ENCODE results near the gene MOV10. TPM values are rescaled to one million over a fixed set of nuclear protein-coding genes. Genes with fewer than 3 reads are reported as not detected.
"Not testable (repeated sequence)": the region's sequence is repeated elsewhere in the genome, so short reads cannot be mapped to it uniquely, and the experiment has no call there.

The MOV10 gene
- total RNA-seq, 2 donors from 2014 or later: 76.8 to 80.8 TPM

DNA sequence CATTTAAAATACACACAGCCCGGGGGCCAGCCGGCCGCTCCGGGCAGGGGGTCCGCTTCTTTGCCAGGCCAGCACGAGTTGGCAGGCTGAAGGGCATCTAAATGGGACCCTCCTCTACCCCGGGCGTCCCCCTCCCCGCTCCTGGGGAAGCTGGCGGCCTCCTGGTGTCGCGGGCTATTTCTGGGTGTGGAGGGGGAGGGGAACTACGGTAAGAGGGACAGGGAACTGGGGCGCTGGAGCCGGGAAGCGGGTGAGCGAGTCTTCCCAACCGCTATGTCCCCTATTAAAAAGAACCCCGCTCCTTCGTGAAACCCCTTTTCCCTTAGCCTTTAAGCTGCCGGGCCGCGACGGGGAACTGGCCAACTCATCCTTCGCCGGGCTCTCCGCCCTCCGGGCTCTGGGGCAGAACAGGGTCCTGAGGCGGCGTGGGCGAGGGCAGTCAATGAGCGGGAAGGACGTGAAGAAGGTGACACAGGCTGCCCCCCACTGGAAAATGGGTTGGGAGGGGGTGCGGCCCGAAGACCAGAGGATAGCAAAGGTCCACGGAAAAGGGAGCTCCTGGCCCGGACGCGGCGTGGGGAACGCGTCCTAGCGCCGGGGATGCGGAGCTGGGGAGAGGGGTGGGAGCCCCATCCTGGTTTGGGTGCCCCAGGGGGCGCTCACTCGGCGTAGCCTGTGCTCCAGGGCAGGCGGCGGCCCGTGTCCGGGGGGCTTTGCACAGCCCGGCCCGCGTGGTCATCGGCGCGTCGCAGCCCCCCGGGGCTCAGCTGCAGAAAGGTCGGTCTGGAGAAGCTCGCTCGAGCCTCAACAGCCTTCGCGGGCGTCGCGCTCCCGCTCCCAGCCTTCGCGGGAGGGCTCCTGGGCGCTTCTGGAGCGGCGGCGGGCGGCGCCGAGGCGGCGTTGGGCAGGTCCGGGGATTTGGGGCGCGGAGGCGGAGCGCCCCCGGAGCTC lies 40.1 kb downstream of the MOV10 start:
- no peaks in the 10 kb centered on the region for H3K36me3 Mint-ChIP-seq (ENCODE audit: insufficient read depth in 2 of 2)
- DNase-seq (peak; percentile 36 to 40), ATAC-seq (replicated peaks in 1 of 2) (peak; percentile 1 to 4)
- peaks cover 41% of the 10 kb centered on the region for H3K27me3 Mint-ChIP-seq (ENCODE audit: low read depth)
- peak overlapping the region; percentile 78 to 90 for H3K4me3 Mint-ChIP-seq
- no peak overlapping the region for H3K27ac Mint-ChIP-seq
- H3K9me3 Mint-ChIP-seq: no peaks in the 10 kb centered on the region
- peaks cover 37% of the 10 kb centered on the region for H3K4me1 Mint-ChIP-seq (ENCODE audit: low read depth)

- DNase-seq (peak; percentile 98 to 99), ATAC-seq (replicated peaks in 1 of 2) (peak; percentile 87 to 88)
- peaks cover 28% of the 10 kb centered on the region for H3K4me1 Mint-ChIP-seq (ENCODE audit: low read depth)
- H3K27me3 Mint-ChIP-seq (ENCODE audit: low read depth): peaks cover 50% of the 10 kb centered on the region
- no peak within 1 kb of the TSS for H3K27ac Mint-ChIP-seq
- no peaks in the 10 kb centered on the region for H3K9me3 Mint-ChIP-seq
- H3K36me3 Mint-ChIP-seq (ENCODE audit: insufficient read depth in 2 of 2): no peaks in the 10 kb centered on the region
- peak within 1 kb of the TSS; percentile 87 to 90 for H3K4me3 Mint-ChIP-seq
Observed at GRCh38 chr1:112715264-112716053, 41.0 kb downstream of the MOV10 start, which contains the start of gene PPM1J. PPM1J (minus strand) TSS chr1:112715332; CDS start chr1:112715301, 31 bp downstream.

DNA sequence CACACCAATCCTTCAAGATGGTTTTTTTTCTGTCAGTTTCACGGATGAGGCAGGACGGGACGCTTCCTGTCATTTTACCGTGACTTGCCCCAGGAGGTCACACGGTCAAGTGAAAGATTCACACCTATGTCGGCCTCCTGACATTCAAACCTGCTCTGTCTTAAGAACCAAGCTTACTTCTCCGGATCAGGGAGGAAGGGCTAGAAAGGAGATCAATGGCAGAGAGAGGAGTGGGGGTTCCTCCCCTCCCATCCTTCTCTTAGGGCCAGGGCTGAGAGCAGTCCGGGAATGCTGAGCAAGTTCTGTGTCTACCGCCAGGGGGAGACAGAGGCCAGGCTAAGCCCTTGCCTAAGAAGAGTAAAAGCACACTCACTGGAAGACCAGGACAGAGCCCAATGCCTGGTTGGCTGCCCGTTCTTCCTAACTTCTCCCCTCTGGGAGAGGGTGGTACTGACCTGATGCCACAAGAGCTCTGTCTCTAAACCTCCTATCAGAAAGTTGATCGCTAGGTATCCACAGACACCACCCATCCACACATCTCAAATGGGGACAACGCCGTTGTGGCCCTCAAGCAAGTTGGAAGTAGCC lies 41.8 kb downstream of the MOV10 start:
- no peak overlapping the region for H3K27ac Mint-ChIP-seq
- H3K4me3 Mint-ChIP-seq: peak overlapping the region; percentile 82 to 87
- DNase-seq: peak; percentile 80 to 84
- H3K9me3 Mint-ChIP-seq: no peaks in the 10 kb centered on the region
- peaks cover 27% of the 10 kb centered on the region for H3K4me1 Mint-ChIP-seq (ENCODE audit: low read depth)
- H3K36me3 Mint-ChIP-seq (ENCODE audit: insufficient read depth in 2 of 2): no peaks in the 10 kb centered on the region
- peaks cover 53% of the 10 kb centered on the region for H3K27me3 Mint-ChIP-seq (ENCODE audit: low read depth)
- peak; percentile 30 to 47 for ATAC-seq (replicated peaks in 1 of 2)

GRCh38 chr1:112717263-112717873 lies 42.9 kb downstream of the MOV10 start:
- DNase-seq (no peak), ATAC-seq (replicated peaks in 1 of 2) (no peak)
- peaks cover 53% of the 10 kb centered on the region for H3K27me3 Mint-ChIP-seq (ENCODE audit: low read depth)
- H3K36me3 Mint-ChIP-seq (ENCODE audit: insufficient read depth in 2 of 2): no peaks in the 10 kb centered on the region
- H3K4me1 Mint-ChIP-seq (ENCODE audit: low read depth): peaks cover 27% of the 10 kb centered on the region
- no peaks in the 10 kb centered on the region for H3K9me3 Mint-ChIP-seq
- H3K4me3 Mint-ChIP-seq: no peak overlapping the region
- no peak overlapping the region for H3K27ac Mint-ChIP-seq

GRCh38 chr1:112718691-112719418 lies 44.4 kb downstream of the MOV10 start:
- peaks cover 40% of the 10 kb centered on the region for H3K4me1 Mint-ChIP-seq (ENCODE audit: low read depth)
- no peaks in the 10 kb centered on the region for H3K36me3 Mint-ChIP-seq (ENCODE audit: insufficient read depth in 2 of 2)
- H3K4me3 Mint-ChIP-seq: peak overlapping the region; percentile 70 to 72
- DNase-seq: peak; percentile 83 to 88
- no peaks in the 10 kb centered on the region for H3K9me3 Mint-ChIP-seq
- peak; percentile 35 to 43 for ATAC-seq (replicated peaks in 1 of 2)
- H3K27ac Mint-ChIP-seq: no peak overlapping the region
- peaks cover 46% of the 10 kb centered on the region for H3K27me3 Mint-ChIP-seq (ENCODE audit: low read depth)

GRCh38 chr1:112719706-112720105 lies 45.2 kb downstream of the MOV10 start:
- Mint-ChIP-seq H3K4me3 (no peak overlapping the region), H3K27ac (no peak overlapping the region), H3K27me3 (ENCODE audit: low read depth) (peaks cover 38% of the 10 kb centered on the region), H3K9me3 (no peaks in the 10 kb centered on the region), H3K4me1 (ENCODE audit: low read depth) (peaks cover 40% of the 10 kb centered on the region), H3K36me3 (ENCODE audit: insufficient read depth in 2 of 2) (no peaks in the 10 kb centered on the region)
- ATAC-seq (replicated peaks in 1 of 2): no peak
- no peak for DNase-seq

- peaks cover 36% of the 10 kb centered on the region for H3K4me1 Mint-ChIP-seq (ENCODE audit: low read depth)
- peaks cover 37% of the 10 kb centered on the region for H3K27me3 Mint-ChIP-seq (ENCODE audit: low read depth)
- H3K9me3 Mint-ChIP-seq: no peaks in the 10 kb centered on the region
- DNase-seq: no peak
- H3K27ac Mint-ChIP-seq: no peak overlapping the region
- ATAC-seq (replicated peaks in 1 of 2): no peak
- no peaks in the 10 kb centered on the region for H3K36me3 Mint-ChIP-seq (ENCODE audit: insufficient read depth in 2 of 2)
- H3K4me3 Mint-ChIP-seq: no peak overlapping the region
Observed at GRCh38 chr1:112720800-112721199, 46.3 kb downstream of the MOV10 start.

DNA sequence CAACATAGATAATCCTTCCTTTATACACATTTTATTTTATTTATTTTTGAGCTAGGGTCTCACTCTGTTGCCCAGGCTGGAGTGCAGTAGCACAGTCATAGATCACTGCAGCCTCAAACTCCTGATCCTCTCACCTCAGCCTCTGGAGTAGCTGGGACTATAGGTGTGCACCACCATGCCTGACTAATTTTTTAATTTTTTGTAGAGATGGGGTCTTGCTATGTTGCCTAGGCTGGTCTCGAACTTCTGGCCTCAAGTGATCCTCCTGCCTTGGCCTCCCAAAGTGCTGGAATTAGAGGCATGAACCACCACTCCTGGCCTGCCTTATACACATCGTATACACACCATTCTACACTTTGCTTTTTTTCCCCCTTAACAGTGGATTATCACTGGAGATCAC lies 46.8 kb downstream of the MOV10 start:
- H3K36me3 Mint-ChIP-seq (ENCODE audit: insufficient read depth in 2 of 2); ATAC-seq (replicated peaks in 1 of 2); H3K4me3 Mint-ChIP-seq; H3K27ac Mint-ChIP-seq; DNase-seq; H3K9me3 Mint-ChIP-seq: not testable (repeated sequence)
- H3K4me1 Mint-ChIP-seq (ENCODE audit: low read depth): peaks cover 31% of the 10 kb centered on the region
- peaks cover 37% of the 10 kb centered on the region for H3K27me3 Mint-ChIP-seq (ENCODE audit: low read depth)

DNA sequence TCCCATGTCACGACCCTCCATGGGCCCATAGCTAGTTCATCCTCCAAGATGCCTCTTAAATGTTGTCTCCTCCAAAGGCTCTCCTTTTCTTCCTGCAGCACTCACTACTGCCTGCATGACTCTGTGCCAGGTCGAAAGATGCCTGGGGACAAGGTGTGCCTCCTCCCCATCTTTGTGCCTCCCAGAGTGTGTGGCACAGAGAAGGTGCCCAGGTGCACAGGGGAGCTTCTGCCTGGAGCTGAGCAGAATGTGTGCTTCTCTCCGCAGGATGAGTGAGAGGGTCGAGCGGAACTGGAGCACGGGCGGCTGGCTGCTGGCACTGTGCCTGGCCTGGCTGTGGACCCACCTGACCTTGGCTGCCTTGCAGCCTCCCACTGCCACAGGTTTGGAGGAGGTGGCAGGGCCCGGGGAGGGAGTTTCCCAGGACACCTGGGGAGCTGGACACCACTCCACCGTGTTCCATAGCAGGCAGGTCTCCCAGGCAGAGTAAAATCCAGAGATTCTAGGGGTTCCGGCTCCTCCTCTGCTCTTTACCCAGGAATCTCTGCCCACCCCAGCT lies 47.6 kb downstream of the MOV10 start:
- no peak for DNase-seq
- no peak overlapping the region for H3K4me3 Mint-ChIP-seq
- H3K9me3 Mint-ChIP-seq: no peaks in the 10 kb centered on the region
- no peak for ATAC-seq (replicated peaks in 1 of 2)
- peaks cover 30% of the 10 kb centered on the region for H3K27me3 Mint-ChIP-seq (ENCODE audit: low read depth)
- peaks cover 24% of the 10 kb centered on the region for H3K4me1 Mint-ChIP-seq (ENCODE audit: low read depth)
- no peaks in the 10 kb centered on the region for H3K36me3 Mint-ChIP-seq (ENCODE audit: insufficient read depth in 2 of 2)
- no peak overlapping the region for H3K27ac Mint-ChIP-seq

- Mint-ChIP-seq H3K4me1 (ENCODE audit: low read depth) (peaks cover 18% of the 10 kb centered on the region), H3K27ac (no peak overlapping the region), H3K27me3 (ENCODE audit: low read depth) (peaks cover 25% of the 10 kb centered on the region), H3K36me3 (ENCODE audit: insufficient read depth in 2 of 2) (no peaks in the 10 kb centered on the region), H3K4me3 (peak overlapping the region; percentile 55 to 63), H3K9me3 (no peaks in the 10 kb centered on the region)
- no peak for DNase-seq
- peak; percentile 41 to 42 for ATAC-seq (replicated peaks in 1 of 2)
Observed at GRCh38 chr1:112722601-112723510, 48.4 kb downstream of the MOV10 start.

DNA sequence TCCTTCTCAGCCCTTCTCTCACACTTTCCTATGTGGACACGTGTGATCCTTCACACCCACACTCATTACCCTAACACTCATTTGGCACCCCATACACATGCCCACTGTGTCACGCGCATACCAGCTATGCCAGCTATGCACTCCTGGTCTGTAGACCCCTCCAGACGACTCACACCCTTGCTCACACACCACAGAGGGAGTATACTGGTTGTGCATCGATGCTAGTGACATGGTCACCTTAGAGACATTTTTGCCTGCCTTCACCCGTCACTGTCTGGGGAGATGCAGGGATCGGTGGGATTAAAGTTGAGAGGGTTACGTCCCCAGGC lies 49.0 kb downstream of the MOV10 start:
- ATAC-seq (replicated peaks in 1 of 2) (peak; percentile 22 to 42), DNase-seq (no peak)
- Mint-ChIP-seq H3K27me3 (ENCODE audit: low read depth) (peaks cover 23% of the 10 kb centered on the region), H3K9me3 (no peaks in the 10 kb centered on the region), H3K27ac (no peak overlapping the region), H3K4me1 (ENCODE audit: low read depth) (peaks cover 16% of the 10 kb centered on the region), H3K4me3 (peak overlapping the region in 1 of 2 donors; percentile 55), H3K36me3 (ENCODE audit: insufficient read depth in 2 of 2) (no peaks in the 10 kb centered on the region)

Data from activated T-cell treated with anti-CD3 and anti-CD28 coated beads, Interleukin-2, amount 50 U/mL, for 72 hours (primary cell).